ENCODE measurements around the gene NEU2. TPM values are rescaled to one million over a fixed set of nuclear protein-coding genes. Genes with fewer than 3 reads are reported as not detected.
"Not testable (repeated sequence)": the region's sequence is repeated elsewhere in the genome, so short reads cannot be mapped to it uniquely, and the experiment has no call there.

The NEU2 gene
- total RNA-seq, 1 donor from 2014 or later: not detected

- DNase-seq (peak; percentile 81), ATAC-seq (peak; percentile 93)
- intact Hi-C loops (cut with micrococcal nuclease): no loop called here
Measured at GRCh38 chr2:233051241-233052149, 19.0 kb downstream of the NEU2 start.

- ATAC-seq; intact Hi-C loops (cut with micrococcal nuclease); DNase-seq: not testable (repeated sequence)
Measured at GRCh38 chr2:233052517-233052916, 20.0 kb downstream of the NEU2 start.

GRCh38 chr2:233053928-233054784 lies 21.7 kb downstream of the NEU2 start:
- intact Hi-C loops (cut with micrococcal nuclease): no loop called here
- DNase-seq (peak; percentile 77), ATAC-seq (peak; percentile 57)

- no peak for DNase-seq
- intact Hi-C loops (cut with micrococcal nuclease): no loop called here
- ATAC-seq: no peak
Measured at GRCh38 chr2:233055362-233055761, 22.9 kb downstream of the NEU2 start.

- no peak for ATAC-seq
- no peak for DNase-seq
- intact Hi-C loops (cut with micrococcal nuclease): no loop called here
Measured at GRCh38 chr2:233056961-233057605, 24.6 kb downstream of the NEU2 start.

- no peak for ATAC-seq
- intact Hi-C loops (cut with micrococcal nuclease): no loop called here
- DNase-seq: no peak
Measured at GRCh38 chr2:233058717-233059546, 26.5 kb downstream of the NEU2 start.

GRCh38 chr2:233059547-233059796 lies 27.0 kb downstream of the NEU2 start:
- intact Hi-C loops (cut with micrococcal nuclease): no loop called here
- ATAC-seq: no peak

GRCh38 chr2:233059797-233060500 lies 27.5 kb downstream of the NEU2 start, which contains the start of gene INPP5D:
INPP5D (plus strand) TSS chr2:233060342; CDS start chr2:233060479, 137 bp downstream.
- DNase-seq: peak; percentile 58
- intact Hi-C loops (cut with micrococcal nuclease): no loop called here
- peak; percentile 48 for ATAC-seq

More at GRCh38 chr2:233059547-233059796, 27.0 kb downstream of the NEU2 start:
- no peak for DNase-seq

- DNase-seq: no peak
- intact Hi-C loops (cut with micrococcal nuclease): no loop called here
- no peak for ATAC-seq
Measured at GRCh38 chr2:233060501-233060979, 28.1 kb downstream of the NEU2 start.

- no peak for ATAC-seq
- intact Hi-C loops (cut with micrococcal nuclease): no loop called here
Measured at GRCh38 chr2:233060980-233061590, 28.6 kb downstream of the NEU2 start.

GRCh38 chr2:233061591-233062450 lies 29.3 kb downstream of the NEU2 start:
- ATAC-seq: peak; percentile 79
- peak; percentile 75 for DNase-seq
- intact Hi-C loops (cut with micrococcal nuclease): no loop called here

More at GRCh38 chr2:233060980-233061590, 28.6 kb downstream of the NEU2 start:
- no peak for DNase-seq

- intact Hi-C loops (cut with micrococcal nuclease): no loop called here
- ATAC-seq: peak; percentile 26
- no peak for DNase-seq
Measured at GRCh38 chr2:233062451-233062850, 30.0 kb downstream of the NEU2 start.

- intact Hi-C loops (cut with micrococcal nuclease): no loop called here
- DNase-seq (no peak), ATAC-seq (no peak)
Measured at GRCh38 chr2:233062946-233063268, 30.4 kb downstream of the NEU2 start.

GRCh38 chr2:233063269-233063975 lies 30.9 kb downstream of the NEU2 start:
- intact Hi-C loops (cut with micrococcal nuclease): no loop called here
- ATAC-seq (no peak), DNase-seq (no peak)

- DNase-seq (no peak), ATAC-seq (no peak)
- intact Hi-C loops (cut with micrococcal nuclease): no loop called here
Measured at GRCh38 chr2:233063976-233064411, 31.5 kb downstream of the NEU2 start.

- ATAC-seq (peak; percentile 9), DNase-seq (no peak)
Measured at GRCh38 chr2:233064530-233065199, 32.2 kb downstream of the NEU2 start.

More at GRCh38 chr2:233064530-233065199, 32.2 kb downstream of the NEU2 start:
- intact Hi-C loops (cut with micrococcal nuclease): no loop called here
